AG08396 (cell line): ENCODE data around the gene PXN.
"Not testable (repeated sequence)": the region's sequence is repeated elsewhere in the genome, so short reads cannot be mapped to it uniquely, and the experiment has no call there.

Experiments used
- DNase-seq: peaks from one replicate; pipeline ENCODE4 v3.0.0; 2012; ENCODE audit warnings: low spot score, mixed read lengths

Gene PXN

DNA sequence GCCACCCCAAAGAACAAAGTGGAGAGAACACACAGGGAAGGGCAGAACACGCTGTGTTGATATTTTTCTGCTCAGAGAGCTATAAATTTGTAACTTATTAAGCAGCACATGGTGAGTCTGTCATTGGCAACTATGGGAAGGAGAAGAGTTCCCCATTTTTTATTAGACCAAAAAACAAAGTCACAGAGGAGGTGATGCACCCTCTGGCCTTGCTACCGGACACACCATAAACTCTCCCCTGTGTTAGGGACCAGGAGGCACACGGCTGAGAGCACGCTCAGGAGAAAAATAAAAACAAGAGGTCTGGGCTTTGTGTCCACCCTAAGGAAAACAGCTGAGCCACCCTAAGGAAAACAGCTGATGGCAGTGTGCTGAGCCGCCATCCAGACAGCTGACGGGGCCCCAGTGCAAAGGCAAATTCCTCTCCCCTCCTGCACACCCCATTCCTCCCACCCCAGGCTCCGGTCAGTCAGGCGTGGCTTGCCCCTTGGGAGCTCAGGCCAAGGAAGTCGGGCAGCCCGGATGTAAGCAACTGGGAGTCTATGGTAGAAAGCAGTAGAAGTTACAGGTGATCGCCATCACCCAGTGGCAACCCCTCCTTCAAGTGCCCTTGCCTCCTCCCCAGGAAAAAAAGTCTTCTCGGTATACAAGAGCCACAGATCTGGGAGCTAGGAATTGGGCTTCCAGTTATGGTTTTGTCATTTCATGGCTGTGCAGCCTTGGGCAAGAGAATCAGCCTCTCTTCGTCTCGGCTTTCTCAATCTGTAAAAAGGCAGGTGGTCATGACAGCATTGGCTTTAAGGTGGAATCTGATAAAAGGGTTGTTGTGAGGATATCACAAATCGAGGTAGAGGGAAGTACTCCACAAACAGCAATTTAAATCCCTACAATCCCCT lies 2.4 kb downstream of the PXN start:
- DNase-seq: no peak

DNA sequence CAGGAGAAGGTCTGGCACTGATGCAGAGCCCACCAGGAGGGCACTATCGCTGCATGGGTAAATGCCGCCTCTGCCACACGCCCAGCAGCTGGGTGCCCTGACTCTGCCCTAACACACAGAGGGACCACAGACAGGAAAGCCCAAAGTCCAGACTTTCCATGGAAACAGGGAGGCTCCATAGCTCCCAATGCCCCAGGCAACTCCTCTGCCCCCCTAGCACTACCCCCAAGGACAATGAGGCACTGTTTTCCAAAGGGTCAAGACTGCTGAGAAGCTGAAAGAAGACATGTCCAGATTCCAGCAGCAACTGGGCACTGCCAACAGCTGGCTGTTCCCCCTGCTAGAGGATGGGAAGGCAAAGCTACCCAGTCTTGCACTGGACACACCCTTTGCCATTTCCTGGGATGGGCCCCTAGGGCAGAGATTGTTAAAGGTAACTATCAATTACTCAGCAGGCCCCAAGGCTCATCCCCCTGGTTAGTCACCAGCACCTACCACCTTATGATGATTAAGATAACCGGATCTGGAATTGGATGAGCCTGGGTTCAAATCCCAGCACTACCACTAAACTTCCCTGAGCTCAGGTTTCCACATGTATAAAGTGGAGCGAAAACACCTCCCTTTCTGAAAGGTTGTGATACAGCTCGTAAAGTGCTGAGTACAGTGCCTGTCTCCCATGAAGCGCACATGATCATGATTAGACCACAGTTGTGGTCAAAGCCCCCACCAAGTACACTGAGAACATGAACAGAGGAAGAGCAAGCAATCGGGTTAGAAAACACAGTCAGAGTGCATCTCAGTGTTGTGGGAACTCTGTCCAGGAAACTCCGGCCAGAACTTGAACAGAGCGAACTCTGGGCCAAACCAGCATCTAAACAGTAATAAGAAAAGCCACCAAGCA lies 3.3 kb downstream of the PXN start:
- DNase-seq: no peak

DNA sequence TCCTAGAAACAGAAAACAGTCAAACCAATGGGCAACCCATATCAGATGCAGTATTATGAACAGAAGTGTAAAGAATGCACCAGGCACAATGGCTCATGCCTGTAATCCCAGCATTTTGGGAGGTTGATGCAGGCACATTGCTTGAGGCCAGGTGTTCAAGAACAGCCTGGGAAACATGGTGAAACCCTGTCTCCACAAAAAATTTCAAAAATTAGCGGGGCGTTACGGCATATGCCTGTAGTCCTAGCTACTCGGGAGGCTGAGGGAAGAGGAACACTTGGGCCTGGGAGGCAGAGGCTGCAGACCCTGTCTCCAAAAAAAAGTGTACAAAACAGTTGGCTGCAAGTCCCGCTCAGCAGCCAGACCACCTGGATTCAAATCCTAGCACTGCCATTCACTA lies 4.9 kb downstream of the PXN start:
- DNase-seq: no peak

DNA sequence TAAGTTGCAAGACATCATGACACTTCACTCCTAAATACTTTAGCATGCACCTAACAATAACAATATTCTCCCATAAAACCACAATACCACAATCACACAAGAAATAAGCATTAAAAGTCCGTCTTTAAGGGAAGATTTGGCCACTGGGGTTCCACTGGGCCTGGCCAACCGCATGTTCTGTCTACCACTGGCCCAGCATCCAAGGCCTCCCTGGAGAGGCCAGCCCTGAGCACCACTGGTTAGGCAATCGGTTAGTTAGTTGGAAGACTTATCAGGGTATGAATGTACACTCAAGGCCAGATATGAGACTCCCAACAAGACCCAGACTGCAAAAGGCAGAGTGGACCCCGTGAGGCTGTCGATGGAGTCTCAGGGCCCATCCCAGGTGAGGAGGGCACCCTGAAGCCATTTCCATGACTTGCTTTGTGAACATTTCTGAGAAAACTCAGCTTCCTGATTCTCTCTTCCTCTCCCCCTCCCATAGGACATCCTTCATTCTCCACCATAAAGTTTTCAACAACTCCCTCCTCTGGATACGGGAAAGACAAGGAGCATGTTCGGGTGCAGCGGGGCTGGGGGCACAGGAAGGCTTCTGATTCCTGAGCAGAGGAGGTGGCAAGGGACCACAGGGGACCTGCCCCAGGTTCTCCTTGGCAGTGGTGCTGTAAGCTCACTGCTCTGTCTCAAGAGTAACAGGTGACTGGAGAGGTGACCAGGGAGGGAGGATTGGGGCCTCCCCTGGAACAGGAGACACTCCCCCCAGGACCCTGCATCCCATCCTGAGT lies 5.9 kb downstream of the PXN start:
- DNase-seq: no peak

DNA sequence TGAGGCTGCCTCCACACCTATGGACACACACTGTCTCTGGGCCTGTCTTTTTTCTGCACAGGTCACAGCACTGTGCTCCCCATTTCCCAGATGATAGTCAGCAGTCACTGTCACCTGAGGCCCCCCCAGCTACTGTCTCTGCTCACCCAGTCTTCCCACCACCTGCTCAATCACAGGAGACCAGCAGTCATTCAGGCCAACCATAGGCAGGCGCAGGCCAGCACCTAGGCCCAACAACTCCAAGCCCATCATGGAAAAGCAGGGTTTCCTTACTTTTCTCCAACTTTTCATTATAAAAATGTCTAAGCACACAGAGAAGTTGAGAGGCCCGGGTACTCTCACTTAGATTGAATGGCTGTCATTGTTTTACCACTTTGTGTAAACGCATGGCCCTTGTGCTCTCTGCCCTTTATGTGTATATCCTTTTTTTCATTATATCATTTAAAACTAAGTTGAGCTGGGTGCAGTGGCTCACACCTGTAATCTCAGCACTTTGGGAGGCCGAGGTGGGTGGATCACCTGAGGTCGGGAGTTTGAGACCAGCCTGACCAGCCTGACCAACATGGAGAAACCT lies 7.1 kb downstream of the PXN start:
- no peak for DNase-seq

DNA sequence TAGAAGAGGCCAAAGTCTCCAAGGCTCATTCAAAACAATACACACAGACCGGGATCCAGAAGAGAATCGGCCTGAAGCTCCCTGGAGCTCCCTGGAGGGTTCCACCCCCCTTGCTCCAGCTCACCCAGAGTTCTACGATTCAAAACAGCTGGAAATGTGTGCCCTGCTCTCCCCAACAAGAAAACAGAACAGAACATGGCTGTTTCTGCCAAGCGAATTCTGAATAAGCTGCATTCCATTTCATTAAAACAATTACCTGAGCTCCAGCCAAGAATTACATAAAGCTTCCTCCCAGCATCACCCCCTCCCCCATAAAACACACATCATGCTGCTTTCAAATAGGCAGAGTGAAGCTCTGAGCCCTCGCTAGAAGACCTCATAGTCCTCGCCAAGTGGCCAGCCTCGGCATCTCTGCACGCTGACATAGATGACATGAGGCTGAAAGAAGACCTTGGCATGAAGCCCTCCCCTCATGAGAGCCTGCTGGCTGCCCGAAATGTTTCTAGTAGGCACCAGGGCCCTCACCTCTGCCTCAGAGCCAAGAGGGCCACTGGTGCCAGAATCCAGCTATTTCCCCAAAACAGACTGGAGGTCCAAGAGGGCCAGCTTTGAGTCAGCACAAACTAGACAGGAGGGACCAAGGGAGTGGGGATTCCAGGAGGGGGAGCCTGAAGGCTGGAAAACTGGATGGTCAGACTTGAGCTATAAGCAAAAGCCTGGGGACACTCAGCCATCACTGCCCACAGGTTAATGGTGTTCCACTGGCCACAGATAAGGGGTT lies 8.3 kb downstream of the PXN start:
- DNase-seq: peak; percentile 76

DNA sequence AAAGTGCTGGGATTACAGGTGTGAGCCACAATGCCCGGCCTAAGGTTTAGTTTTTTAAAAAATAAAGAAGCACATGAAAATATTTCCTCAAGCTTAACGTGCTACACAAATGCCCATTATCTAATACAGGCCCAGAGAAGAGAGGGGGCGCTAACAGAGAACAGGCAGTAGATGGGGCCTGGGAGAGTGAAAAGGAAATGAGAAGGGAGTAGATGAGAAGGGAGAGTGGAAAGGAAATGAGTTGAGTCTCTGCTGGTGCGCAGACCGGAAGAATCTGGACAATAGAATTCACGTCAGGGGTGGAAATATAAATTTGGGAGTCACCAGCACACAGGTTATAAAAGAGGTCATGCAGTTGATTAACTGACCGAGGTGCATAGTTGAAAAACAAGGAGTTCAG lies 10.7 kb downstream of the PXN start:
- DNase-seq: no peak

DNA sequence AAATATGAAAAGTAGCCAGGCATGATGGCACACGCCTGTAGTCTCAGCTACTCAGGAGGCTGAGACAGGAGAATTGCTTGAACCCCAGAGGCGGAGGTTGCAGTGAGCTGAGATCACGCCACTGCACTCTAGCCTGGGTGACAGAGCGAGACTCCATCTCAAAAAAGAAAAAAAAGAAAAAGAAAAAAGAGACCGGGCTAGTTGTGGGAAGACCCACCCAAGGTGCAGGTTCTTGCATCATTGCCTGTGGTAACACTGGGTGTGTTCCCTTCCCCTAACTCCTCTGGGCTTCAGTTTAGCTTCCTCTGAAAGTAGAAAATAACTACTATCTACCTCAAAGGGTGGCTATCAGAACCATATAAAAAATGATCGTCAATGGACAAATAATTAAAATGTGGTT lies 12.2 kb downstream of the PXN start:
- not testable (repeated sequence) for DNase-seq

DNA sequence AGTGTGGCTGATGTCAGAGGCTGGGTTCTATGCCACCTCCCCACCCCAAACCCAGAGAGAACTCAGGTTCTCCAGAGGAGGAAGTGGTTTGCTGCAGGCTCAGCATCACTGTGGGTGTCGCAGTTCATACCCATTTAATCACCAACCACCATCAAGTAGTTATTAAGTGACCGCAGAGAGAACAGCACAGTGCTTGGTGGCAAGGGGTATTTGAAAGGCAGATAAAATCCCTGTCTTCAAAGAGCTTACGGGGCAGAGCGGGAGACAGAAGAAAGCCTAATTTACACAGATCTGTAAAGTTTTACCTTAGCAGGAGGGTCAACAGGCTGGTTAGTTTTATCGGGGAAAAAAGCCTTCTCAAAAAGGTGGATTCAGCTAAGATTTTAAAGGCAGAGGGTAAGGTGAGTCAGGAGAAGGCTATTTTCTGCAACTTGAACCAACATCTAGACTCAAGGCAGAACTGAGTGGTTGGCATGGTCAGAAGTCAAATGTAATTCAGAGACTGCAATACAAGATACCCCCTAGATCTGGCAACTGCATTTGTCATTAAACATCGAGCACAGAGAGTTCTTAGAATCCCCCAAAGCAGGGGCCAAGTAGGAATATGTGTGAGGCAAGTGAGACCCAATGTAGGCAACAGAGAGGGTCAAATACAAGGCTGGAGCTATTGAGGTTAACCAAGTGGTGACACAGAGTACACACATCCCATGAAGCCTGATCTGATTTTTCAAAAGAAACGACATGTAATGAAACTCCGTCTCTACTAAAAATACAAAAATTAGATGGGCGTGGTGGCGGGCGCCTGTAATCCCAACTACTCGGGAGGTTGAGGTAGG lies 13.2 kb downstream of the PXN start:
- no peak for DNase-seq

DNA sequence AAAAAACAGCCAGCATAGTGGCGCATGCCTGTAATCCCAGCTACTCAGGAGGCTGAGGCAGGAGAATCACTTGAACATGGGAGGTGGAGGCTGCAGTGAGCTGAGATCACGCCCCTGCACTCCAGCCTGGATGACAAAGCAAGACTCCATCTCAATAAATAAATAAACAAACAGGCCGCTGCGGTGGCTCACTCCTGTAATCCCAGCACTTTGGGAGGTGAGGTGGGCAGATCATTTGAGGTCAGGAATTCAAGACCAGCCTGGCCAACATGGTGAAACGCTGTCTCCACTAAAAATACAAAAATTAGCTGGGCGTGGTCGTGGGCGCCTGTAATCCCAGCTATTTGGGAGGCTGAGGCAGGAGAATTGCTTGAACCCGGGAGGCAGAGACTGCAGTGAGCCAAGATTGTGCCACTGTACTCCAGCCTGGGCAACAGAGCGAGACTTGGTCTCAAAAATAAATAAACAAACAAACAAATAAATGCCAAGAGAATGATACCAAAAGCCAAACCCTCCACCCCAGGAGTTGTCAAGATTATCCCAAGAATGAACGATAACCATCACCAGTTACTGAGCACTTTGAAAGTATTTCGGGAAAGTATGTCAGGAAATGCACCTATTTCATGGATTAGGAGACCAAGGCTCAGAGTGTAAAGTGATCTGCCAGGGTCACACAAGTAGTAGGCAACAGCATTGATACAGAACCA lies 14.0 kb downstream of the PXN start:
- not testable (repeated sequence) for DNase-seq

DNA sequence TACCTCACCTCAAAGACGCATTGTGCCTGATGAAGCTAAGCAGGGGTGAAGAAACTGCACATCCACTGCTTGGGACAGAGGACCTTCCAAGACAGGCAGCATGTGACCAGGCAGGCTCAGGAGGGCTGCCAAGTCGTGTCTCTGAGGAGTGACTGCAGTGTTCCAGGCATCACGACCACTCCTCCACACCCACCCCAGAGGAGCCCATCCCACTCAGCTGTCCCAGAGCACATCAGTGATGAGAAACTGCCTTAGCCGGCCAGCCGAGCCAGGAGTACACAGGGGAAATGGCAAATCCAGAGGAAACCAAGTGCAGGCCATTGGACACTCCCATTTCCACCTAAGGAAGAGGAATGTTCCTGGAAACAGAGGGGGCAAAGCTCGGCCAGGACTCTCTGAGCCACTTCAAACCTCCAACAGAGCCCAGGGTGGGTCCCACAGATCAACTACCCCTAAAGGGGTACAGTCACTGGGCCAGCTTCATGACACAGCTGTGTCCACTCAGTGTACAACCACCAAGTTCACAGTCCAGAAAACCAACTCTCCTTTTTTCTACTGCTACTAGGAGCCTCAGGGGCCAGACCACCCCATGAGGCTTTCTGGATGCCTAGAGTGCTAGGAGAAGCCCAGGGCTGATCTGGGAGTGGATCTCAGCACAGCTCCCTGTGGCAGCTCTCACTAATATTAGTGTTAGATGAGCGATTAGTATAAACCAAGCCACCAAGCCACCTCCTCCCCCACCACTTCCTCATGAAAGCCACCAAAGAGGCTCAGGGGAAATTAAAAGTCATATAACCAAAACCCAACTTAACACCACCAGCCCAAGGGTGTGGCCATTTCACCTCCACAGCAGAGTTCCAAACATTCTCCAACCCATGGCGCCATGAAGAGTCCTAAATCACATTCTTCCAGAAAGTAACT lies 15.4 kb downstream of the PXN start:
- no peak for DNase-seq

DNA sequence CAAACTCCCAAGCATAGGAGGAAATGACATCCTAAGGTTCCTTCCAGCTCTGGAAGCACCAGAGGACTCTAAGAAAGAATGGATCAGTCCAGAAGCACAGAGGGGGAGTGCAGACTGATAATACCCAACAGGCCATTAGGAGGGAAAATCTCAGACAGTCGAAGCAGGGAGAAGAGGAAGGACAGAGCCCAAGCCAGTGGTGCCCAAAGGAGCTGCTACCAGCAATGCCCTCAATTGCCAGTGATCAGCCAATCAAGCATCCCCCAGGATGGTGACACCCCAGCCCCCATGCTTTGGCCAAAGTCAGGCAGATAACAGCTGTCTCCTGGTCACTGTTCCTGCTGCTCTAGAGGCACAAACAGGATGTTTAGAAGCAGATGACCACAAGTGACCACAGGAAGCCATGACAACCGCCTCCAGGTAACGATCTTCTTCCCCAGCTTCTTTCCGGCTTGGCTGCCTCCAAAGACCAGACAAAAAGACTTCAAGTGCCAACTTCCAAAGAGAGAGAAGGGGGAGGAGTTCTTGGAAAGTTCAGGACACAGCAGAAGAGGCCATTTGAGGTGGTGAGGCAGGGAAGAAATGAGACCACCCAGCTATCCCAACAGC lies 16.2 kb downstream of the PXN start:
- no peak for DNase-seq

DNA sequence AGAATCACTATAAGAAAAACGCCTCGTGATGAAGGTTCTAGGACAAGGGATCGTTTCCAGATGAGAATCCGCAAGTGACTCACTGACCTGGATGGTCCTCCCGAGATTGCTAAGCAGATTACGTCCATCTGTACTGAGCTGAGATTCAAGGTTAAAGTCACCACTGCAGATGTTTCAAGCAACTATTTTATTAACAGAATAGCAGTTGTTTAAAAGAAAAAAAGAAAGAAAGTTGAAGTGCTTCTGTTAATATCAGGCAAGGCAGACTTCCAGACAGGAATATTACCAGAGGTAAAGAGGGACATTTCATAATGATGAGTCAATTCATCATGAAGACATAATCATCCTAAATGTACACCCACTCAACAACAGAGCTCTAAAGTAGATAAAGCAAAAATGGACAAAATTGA lies 17.9 kb downstream of the PXN start:
- DNase-seq: no peak

DNA sequence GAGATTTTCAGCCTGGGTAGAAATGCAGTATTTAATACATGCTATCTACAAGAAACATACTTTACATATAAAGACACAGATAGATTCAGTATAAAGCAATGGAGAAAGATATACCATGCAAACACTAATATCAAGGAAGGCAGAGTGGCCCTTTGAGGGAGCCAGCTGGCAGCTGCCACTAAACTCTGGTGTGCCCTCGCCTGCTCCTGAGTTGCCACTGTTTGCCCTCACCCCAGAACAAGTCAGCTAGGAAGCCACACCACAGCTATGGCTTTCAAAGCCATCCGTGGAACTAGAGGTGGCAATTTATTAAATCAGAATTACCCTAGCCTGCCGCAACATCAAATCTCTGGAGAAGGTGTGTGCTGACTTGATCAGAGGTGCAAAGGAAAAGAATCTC lies 18.3 kb downstream of the PXN start:
- no peak for DNase-seq

DNA sequence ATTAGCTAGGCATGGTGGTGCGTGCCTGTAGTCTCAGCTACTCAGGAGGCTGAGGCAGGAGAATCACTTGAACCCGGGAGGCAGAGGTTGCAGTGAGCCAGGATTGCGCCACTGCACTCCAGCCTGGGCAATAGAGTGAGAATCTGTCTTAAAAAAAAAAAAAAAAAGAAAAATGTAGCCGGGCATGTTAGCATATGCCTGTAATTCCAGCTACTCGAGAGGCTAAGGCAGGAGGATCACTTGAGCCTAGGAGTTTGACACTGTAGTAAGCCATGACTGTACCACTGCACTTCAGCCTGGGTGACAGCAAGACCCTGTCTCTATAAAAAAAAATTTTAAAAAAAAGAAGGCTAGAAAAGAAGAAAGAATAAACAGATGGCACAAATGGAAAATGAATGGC lies 18.8 kb downstream of the PXN start:
- not testable (repeated sequence) for DNase-seq

DNA sequence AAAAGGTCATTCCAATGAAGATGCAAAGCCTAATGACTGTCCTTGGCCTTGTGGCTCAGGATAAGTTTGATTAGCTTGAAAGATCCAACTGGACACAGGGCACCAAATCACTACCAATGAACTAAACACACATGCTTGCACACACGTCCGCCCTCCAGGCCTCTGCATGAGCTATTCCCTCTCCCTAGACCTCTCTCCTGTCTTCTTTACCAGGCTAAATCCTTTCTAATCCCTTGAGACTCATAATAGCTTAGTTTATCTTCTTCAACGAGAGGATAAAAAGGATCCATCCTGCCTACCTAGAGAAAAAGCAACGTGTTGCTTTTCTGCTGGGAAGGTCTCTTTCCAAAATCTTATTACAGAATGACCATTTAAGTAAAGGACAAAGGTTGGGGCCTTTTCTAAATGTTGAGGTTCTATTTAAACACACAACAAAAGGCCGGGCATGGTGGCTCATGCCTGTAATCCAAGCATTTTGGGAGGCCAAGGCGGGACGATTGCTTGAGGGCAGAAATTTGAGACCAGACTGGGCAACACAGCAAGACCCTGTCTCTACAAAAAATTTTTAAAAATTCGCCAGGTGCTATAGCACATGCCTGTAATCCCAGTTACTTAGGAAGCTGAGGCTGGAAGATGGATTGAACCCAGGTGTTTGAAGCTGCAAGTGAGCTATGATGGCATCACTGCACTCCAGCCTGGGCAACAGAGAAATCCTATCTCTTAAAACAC lies 22.4 kb downstream of the PXN start:
- DNase-seq: no peak

DNA sequence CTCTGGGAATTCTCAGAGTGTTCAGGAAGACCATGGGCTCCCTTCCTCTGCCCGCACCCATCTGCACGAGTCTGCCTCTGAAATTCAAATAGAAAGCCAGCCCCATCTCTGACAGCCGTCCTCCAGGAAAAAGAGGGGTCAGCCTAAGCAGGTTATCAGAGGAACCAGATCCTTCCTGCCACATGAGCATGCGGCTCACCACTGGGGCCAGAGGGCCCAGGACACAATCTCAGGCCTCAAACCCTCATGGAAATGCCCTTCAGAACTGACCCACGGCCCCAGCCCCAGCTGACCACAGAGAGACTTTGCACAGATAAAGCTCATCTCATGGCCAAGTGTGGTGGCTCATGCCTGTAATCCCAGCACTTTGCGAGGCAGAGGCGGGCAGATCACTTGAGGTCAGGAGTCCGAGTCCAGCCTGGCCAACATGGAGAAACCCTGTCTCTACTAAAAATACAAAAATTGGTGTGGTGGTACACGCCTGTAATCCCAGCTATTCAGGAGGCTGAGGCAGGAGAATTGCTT lies 23.2 kb downstream of the PXN start:
- no peak for DNase-seq
